CD14-positive monocyte (primary cell): ENCODE measurements around the gene PTPRN2. TPM values are rescaled to one million over a fixed set of nuclear protein-coding genes. Genes with fewer than 3 reads are reported as not detected.

ENCODE experiments used
- DNase-seq, 3 donors: peaks; one replicate each; pipeline ENCODE4 v3.0.0-alpha.2; 2011 to 2022
- H2AFZ ChIP-seq: 2 replicates; pipeline ENCODE4 v1.6.0; 2012; ENCODE audit warnings: mild to moderate bottlenecking, low read depth, low read length, inconsistent platforms; ENCODE audit not compliant: insufficient read depth, poor library complexity, severe bottlenecking
- H3K27ac ChIP-seq, 2 donors: 1 replicate in 1 of 2; 2 replicates in 1 of 2; pipeline ENCODE4 v1.5.1; 2012 to 2013; ENCODE audit warnings: low read length in 2 of 2, control low read depth in 1 of 2, inconsistent platforms in 1 of 2, low read depth in 1 of 2, mild to moderate bottlenecking in 1 of 2
- H3K27me3 ChIP-seq, 2 donors: one replicate each; pipeline versions ENCODE4 v1.6.0 to v1.6.1; 2011 to 2013; ENCODE audit warnings: low read length in 2 of 2; ENCODE audit not compliant: control insufficient read depth in 2 of 2, insufficient read depth in 2 of 2
- H3K36me3 ChIP-seq, 2 donors: replicated peaks in 1 of 2; 1 replicate in 1 of 2; 2 replicates in 1 of 2; pipeline versions ENCODE4 v1.5.1 to v1.6.1; 2012 to 2013; ENCODE audit warnings: low read length in 2 of 2, control low read depth in 1 of 2, inconsistent platforms in 1 of 2, mild to moderate bottlenecking in 1 of 2; ENCODE audit not compliant: insufficient read depth in 2 of 2, control insufficient read depth in 1 of 2
- H3K4me1 ChIP-seq, 2 donors: 1 replicate in 1 of 2; 2 replicates in 1 of 2; pipeline versions ENCODE4 v1.5.1 to v1.6.1; 2012 to 2013; ENCODE audit warnings: low read length in 2 of 2, control low read depth in 1 of 2, inconsistent platforms in 1 of 2, mild to moderate bottlenecking in 1 of 2, moderate library complexity in 1 of 2; ENCODE audit not compliant: insufficient read depth in 2 of 2, control insufficient read depth in 1 of 2
- H3K4me2 ChIP-seq: replicated peaks from 2 replicates; pipeline ENCODE3; 2012; ENCODE audit warnings: low read length, moderate library complexity, mild to moderate bottlenecking; ENCODE audit not compliant: poor library complexity, severe bottlenecking; ENCODE audit errors: extremely low read depth
- H3K4me3 ChIP-seq, 3 experiments: fragments of 200-600 bp in 1 of 3; sonication (generic) in 1 of 3; replicated peaks in 1 of 3; 1 replicate in 2 of 3; 2 replicates in 1 of 3; pipeline ENCODE4 v1.5.1; 2011 to 2013; ENCODE audit warnings: low read length in 3 of 3, mild to moderate bottlenecking in 3 of 3, control low read depth in 2 of 3, low read depth in 2 of 3, inconsistent platforms in 1 of 3, moderate library complexity in 1 of 3
- H3K79me2 ChIP-seq: 2 replicates; pipeline ENCODE4 v1.6.0; 2012; ENCODE audit warnings: mild to moderate bottlenecking, control low read depth, inconsistent platforms, low read length, moderate library complexity; ENCODE audit not compliant: insufficient read depth
- H3K9ac ChIP-seq: 2 replicates; pipeline ENCODE4 v1.6.0; 2017; ENCODE audit warnings: low read length, mild to moderate bottlenecking; ENCODE audit not compliant: insufficient read depth, poor library complexity, severe bottlenecking
- H3K9me3 ChIP-seq, 2 donors: replicated peaks in 1 of 2; 1 replicate in 1 of 2; 2 replicates in 1 of 2; pipeline versions ENCODE4 v1.5.1 to v1.6.1; 2012 to 2013; ENCODE audit warnings: low read length in 2 of 2, control low read depth in 1 of 2; ENCODE audit not compliant: control insufficient read depth in 1 of 2, insufficient read depth in 1 of 2
- H4K20me1 ChIP-seq: 2 replicates; pipeline ENCODE4 v1.6.0; 2012; ENCODE audit warnings: mild to moderate bottlenecking, low read length, control low read depth, moderate library complexity; ENCODE audit not compliant: insufficient read depth
- H3K27ac Mint-ChIP-seq, 7 donors: one replicate each; pipeline ENCODE4 v1.8.0; 2020; ENCODE audit warnings: mild to moderate bottlenecking in 7 of 7, mixed read lengths in 7 of 7, moderate library complexity in 6 of 7, inconsistent platforms in 2 of 7
- H3K27me3 Mint-ChIP-seq, 3 donors: one replicate each; pipeline ENCODE4 v1.8.0; 2021 to 2022; ENCODE audit warnings: low read depth in 3 of 3, mild to moderate bottlenecking in 3 of 3, mixed read lengths in 3 of 3, moderate library complexity in 3 of 3, inconsistent platforms in 1 of 3
- H3K36me3 Mint-ChIP-seq, 2 donors: one replicate each; pipeline ENCODE4 v1.8.0; 2020; ENCODE audit warnings: mixed read lengths in 2 of 2, inconsistent platforms in 1 of 2, mild to moderate bottlenecking in 1 of 2
- H3K4me1 Mint-ChIP-seq: one replicate; pipeline ENCODE4 v1.8.0; 2020; ENCODE audit warnings: mild to moderate bottlenecking, mixed read lengths
- H3K4me3 Mint-ChIP-seq, 2 donors: one replicate each; pipeline ENCODE4 v1.8.0; 2020; ENCODE audit warnings: mild to moderate bottlenecking in 2 of 2, mixed read lengths in 2 of 2, moderate library complexity in 1 of 2
- H3K9me3 Mint-ChIP-seq, 7 donors: one replicate each; pipeline ENCODE4 v1.8.0; 2020 to 2022; ENCODE audit warnings: mixed read lengths in 7 of 7, mild to moderate bottlenecking in 6 of 7, moderate library complexity in 6 of 7, inconsistent platforms in 2 of 7
- WGBS: methylation state at CpG from one replicate; pipeline ENCODE4 v1.1.5; 2013; ENCODE audit warnings: missing lambda C conversion rate; ENCODE audit not compliant: insufficient coverage; 5-methylcytosine and 5-hydroxymethylcytosine counted together
- intact Hi-C, 2 donors: fragments of 100-400 bp; cut with micrococcal nuclease; formaldehyde crosslinking; loops; one replicate each; pipeline versions ENCODE4 v1.15.0 to v1.15.1; 2023
- polyA plus RNA-seq, 3 donors: library from polyadenylated mRNA; depleted of rRNA in 1 of 3; unstranded in 2 of 3; stranded (reverse) in 1 of 3; fragments of 300-500 nt in 2 of 3; fragments of >200 nt in 1 of 3; fragmentation: Illumina TruSeq in 2 of 3; gene quantifications; 1 replicate in 2 of 3; 2 replicates in 1 of 3; pipeline ENCODE4 v1.2.3, GENCODE V29; 2012 to 2021
- TF ChIP-seq, protein P1 (sequence below): fragments of 200-600 bp; IDR thresholded peaks from one replicate; pipeline ENCODE4 v1.8.0; 2022; ENCODE audit warnings: antibody characterized with exemption, mild to moderate bottlenecking

The PTPRN2 gene
- polyA plus RNA-seq, 3 donors: 0.25 to 1.4 (median 0.97) TPM

DNA sequence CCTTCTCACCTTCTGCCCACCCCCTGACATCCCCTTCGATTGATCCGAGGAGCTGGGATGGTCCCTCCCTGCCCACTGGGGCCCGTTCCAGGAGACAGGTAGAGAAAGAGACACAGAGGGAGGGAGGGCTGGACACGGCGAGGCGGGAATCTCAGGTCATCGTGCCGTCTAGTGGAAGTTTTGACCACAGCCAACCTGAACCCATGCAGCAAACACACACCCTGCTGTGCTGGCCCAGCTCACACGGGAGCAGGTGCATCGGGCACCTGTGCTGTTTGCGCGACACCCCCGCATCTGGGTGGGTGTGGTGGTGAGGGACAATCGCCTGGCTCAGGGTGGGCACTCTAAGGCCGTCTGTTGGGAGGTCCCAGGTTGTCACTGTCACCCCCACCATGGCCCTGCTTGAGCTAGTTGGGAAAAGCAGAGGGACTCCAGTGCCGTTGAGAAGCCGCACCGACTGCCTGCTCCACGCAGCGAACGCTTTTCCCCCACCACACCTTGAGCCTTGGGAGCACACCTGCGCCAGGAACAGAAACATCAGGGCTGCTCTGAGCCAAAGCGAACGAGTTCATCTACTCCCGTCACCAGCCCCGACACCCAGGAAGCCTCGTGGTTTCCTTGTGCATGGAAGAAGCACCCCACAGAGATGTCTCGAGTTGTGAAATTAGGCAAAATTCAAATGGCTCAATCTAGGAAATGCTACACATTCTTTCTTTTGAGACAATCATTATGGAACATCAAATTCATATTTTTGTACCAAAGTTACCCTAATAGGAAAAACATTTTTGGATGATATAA is 965.0 kb downstream of the PTPRN2 start:
- TF ChIP-seq, protein P1, sequence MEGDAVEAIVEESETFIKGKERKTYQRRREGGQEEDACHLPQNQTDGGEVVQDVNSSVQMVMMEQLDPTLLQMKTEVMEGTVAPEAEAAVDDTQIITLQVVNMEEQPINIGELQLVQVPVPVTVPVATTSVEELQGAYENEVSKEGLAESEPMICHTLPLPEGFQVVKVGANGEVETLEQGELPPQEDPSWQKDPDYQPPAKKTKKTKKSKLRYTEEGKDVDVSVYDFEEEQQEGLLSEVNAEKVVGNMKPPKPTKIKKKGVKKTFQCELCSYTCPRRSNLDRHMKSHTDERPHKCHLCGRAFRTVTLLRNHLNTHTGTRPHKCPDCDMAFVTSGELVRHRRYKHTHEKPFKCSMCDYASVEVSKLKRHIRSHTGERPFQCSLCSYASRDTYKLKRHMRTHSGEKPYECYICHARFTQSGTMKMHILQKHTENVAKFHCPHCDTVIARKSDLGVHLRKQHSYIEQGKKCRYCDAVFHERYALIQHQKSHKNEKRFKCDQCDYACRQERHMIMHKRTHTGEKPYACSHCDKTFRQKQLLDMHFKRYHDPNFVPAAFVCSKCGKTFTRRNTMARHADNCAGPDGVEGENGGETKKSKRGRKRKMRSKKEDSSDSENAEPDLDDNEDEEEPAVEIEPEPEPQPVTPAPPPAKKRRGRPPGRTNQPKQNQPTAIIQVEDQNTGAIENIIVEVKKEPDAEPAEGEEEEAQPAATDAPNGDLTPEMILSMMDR: no peak
- no peak for DNase-seq
- Histone ChIP-seq H4K20me1 (no peaks in the 10 kb centered on the region), H3K27ac (no peak overlapping the region), H2AFZ (no peak overlapping the region), H3K4me2 (no peak overlapping the region), H3K9ac (no peak overlapping the region), H3K4me1 (no peaks in the 10 kb centered on the region), H3K9me3 (no peaks in the 10 kb centered on the region), H3K4me3 (no peak overlapping the region), H3K79me2 (no peaks in the 10 kb centered on the region), H3K27me3 (peaks cover 0 to 3% of the 10 kb centered on the region in 2 donors), H3K36me3 (no peaks in the 10 kb centered on the region)
- 69% methylated on average over 7 of the region's 28 CpGs for WGBS
- Mint-ChIP-seq H3K27ac (no peak overlapping the region), H3K4me1 (no peaks in the 10 kb centered on the region), H3K9me3 (peaks cover 0 to 8% (median 0%) of the 10 kb centered on the region in 7 donors), H3K27me3 (peaks cover 8 to 12% (median 11%) of the 10 kb centered on the region in 3 donors), H3K36me3 (no peaks in the 10 kb centered on the region), H3K4me3 (no peak overlapping the region)
- intact Hi-C loops: no loop called here

DNA sequence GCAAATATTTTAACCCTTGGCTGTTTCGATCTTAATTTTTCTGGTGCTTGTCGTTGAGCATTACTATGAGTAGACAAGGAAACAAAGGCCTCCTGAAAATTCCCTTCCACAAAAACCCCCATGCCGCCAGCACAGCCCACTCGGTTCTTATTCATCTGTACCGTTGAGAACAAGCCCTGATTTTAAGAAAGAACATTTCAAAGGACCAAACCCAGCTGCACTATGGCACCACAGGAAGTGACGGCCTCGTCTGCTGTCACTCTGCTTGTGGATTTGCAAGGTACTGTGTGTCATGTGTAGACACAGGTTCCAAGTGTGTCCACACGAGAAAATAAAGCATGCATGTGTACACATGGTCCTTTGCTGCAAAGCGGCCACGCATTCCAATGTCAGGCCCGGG is 965.6 kb downstream of the PTPRN2 start:
- H3K4me1 Mint-ChIP-seq: no peaks in the 10 kb centered on the region
- TF ChIP-seq, protein P1: no peak
- H3K4me2 ChIP-seq: no peak overlapping the region
- H3K4me3 Mint-ChIP-seq: no peak overlapping the region
- peaks cover 0 to 3% of the 10 kb centered on the region in 2 donors for H3K27me3 ChIP-seq
- H3K9me3 Mint-ChIP-seq: peaks cover 0 to 8% (median 2%) of the 10 kb centered on the region in 7 donors
- no peak overlapping the region for H3K27ac ChIP-seq
- no peak for DNase-seq
- no peak overlapping the region for H3K9ac ChIP-seq
- no peaks in the 10 kb centered on the region for H4K20me1 ChIP-seq
- no peaks in the 10 kb centered on the region for H3K79me2 ChIP-seq
- no peaks in the 10 kb centered on the region for H3K4me1 ChIP-seq
- H2AFZ ChIP-seq: no peak overlapping the region
- H3K27me3 Mint-ChIP-seq: peaks cover 7 to 11% (median 9%) of the 10 kb centered on the region in 3 donors
- no CpG with 5 or more reads among the region's 11 CpGs for WGBS
- H3K27ac Mint-ChIP-seq: peak overlapping the region in 1 of 7 donors; percentile 14
- intact Hi-C loops: no loop called here
- H3K36me3 ChIP-seq: no peaks in the 10 kb centered on the region
- no peak overlapping the region for H3K4me3 ChIP-seq
- H3K9me3 ChIP-seq: no peaks in the 10 kb centered on the region
- no peaks in the 10 kb centered on the region for H3K36me3 Mint-ChIP-seq
